Middle frontal gyrus (tissue), 1 donor: Measurements from ENCODE around the gene NTM.
A peak's percentile ranks its signal among the peaks of the same experiment; 100 is the strongest.

Experiments
- DNase-seq: peaks from one replicate; pipeline ENCODE4 v3.0.0-alpha.2; 2015; ENCODE audit warnings: low spot score; ENCODE audit errors: extremely low spot score

NTM gene

DNA sequence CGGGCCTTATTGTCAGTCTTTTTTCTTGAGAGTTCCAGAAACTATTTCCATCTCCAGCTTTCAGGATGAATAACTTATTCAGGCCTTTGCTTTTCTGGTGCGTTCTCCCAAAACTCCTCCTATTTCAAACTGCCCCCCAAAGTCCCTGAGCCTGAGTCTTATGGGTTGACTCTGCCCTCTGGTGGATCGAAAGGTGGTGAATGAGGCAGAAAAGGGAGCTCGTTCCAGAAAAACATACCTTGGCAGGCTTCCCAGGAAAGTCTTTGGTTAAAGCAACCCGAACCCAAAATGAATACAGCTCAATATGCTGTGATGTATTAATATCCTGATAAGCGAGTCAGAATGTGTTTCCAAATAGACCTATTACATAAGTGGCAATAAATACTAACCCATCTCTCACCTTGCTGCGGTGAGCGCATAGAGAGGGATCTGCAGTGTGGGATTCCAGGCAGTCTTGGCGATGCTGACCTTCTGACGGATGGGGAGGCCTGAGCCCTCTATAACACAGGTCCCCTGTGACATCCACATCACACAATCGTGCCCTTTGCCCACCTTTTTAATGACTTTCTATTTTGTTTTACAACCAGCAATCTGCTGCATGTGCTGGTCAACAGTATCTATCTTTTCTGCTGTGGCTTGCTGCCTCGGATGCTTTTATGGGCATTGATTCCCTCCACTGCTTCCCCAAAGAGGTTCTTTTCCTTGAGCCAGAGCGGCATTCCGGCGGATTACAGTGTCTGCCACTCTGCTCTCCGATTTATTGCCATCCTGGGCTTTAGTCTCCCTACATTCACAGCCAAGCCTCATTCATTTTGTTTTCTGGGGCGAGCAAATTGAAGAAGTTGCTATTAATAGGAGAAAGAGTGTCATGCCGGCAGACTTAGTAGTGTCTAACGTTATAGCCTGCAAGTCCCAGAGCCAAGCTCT is 756.8 kb downstream of the NTM start:
- DNase-seq = peak; percentile 77

DNA sequence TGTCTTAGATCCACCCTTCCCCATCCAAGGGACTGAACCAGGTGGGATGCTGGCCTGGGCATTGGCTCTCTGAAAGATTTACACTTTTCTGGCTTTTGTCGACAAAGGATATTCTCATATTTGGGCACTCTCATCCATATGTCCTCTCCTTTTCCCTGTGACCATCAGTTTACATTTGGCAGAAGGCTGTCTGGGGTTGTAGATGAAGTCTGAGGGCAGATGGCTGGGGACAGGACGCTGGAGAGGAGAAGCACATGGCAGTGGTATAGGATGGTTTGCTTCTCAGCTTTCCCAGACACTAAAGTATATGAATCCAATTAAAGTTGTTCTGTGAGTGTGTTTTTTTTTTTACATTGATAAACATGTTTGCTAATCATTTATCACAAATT is 757.5 kb downstream of the NTM start:
- no peak for DNase-seq

DNA sequence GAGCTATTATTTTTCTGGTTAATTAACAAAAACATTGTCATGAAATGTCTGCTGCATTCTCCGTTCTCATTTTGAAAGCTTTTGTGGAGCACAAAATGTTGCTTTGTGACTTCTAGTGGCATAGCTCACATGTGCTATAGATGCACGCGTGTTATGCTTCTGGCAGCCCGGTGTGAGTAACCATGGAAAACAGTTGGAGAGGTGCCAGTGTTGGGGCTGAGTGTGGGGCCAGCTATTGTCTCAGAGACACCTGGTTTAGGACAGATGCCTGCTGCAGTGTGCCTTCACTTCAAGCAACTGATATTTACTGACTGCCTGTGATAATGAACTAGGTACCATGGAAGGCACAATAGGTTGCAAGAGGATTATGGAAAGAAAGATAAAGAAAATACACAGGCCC is 760.6 kb downstream of the NTM start:
- no peak for DNase-seq

GRCh38 chr11:132131961-132132360 is 761.5 kb downstream of the NTM start:
- no peak for DNase-seq

DNA sequence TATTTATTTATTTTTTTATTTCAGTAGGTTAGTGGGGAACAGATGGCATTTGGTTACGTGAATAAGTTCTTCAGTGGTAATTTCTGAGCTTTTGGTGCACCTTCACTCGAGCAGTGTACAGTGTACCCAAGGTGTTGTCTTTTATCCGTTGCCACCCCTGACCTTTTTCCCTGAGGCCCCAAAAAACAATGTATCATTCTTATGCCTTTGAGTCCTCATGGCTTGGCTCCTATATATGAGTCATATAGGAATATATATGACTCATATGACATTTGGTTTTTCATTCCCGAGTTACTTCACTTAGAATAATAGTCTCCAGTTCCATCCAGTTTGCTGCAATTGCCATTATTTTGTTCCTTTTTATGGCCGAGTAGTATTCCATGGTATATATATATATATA is 763.9 kb downstream of the NTM start:
- DNase-seq = no peak

GRCh38 chr11:132137289-132137980 is 767.0 kb downstream of the NTM start:
- no peak for DNase-seq

DNA sequence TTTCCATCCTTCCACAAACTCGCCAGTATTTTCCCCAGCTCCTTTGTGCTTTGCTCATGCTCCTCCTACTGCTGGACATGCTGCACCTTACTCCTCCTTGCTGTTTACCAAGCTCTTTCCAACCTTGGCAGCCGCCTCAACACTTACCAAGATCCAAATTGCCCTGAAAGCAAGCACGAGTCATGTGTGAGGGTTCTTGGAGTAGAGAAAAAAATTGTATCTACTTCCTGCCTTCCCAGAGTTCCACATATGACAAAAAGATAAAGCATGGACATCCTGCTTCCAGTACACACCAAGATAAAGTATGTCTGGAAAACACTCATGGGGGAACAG is 767.5 kb downstream of the NTM start:
- no peak for DNase-seq

DNA sequence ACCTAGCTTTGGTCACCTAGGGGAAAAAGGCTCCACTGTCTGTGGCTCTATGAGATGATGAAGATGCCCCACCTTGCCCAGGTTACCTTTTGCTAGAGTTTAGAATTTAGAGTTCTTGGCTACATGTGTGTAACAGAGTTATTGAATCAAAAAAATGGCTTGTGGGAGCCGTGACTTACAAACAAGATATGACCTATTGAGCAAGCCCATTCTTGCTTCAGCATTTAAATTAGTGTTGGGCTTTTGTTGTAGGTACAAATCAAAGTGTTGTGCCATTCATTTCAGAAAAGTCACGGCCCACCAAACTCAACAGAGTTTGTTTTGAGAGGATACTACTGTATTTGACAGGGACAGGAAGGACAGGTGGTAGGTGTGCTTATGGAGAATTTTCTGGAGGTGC is 768.8 kb downstream of the NTM start:
- no peak for DNase-seq

GRCh38 chr11:132140056-132140455 is 769.6 kb downstream of the NTM start:
- DNase-seq = no peak

DNA sequence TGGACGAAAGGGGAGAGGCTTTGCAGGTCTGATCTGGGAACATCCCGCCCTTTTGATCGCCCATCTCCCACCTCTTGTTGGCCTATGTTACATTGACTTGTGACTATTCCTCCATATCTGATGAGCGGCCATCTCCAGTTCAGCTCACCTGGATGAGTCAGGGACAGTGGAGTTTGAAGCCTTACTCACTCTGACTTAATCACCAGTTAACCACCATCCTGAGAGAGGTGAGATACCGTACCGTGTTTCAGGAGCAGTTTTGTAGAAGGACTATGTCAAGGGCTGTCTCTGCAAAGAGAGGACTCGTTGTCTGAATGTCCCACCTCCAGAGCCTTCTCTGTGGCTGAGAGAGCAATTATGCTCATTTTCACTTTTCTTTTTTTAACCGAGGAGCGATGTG is 771.7 kb downstream of the NTM start:
- no peak for DNase-seq

- DNase-seq = no peak
These were observed 772.1 kb downstream of the NTM start for GRCh38 chr11:132142554-132142953.

GRCh38 chr11:132147464-132147863 is 777.0 kb downstream of the NTM start:
- no peak for DNase-seq

DNA sequence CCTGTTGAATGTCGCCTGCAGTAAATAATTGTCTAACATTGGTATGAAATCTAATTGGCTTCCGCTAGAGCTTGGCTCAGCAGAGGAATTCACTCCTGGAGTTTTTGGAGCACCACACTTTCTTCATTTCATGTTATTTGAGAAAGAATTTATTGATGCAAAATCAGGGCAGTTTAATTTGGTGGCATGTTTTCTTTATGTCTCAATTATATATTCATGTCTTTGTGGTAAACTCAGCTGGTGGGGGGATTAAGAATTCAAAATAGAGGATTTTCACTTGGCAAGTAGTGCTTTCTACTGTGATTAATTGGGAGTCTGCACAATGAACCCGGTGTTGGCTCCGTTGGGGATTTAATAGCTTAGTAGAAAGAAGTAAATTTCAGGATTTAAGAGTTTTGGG is 784.4 kb downstream of the NTM start:
- DNase-seq = no peak

DNA sequence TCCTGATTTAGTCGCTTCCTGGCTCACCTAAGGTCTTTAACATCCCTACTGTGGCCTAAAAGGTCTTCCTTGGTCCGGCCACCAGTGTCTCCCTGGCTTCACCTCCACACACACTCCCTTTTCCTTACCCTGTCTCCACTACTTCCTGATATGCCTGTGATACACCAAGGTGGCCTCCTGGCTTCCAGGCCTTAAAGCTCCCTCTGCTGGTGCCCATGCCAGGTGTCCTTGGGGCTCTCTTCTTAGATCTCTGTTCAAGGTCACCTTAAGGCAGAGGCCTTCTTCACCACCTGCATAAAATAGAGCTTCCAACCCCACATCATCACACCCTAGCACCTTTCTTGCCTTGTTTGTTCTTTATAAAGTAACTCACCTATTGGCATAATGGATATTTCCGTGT is 787.7 kb downstream of the NTM start:
- DNase-seq = no peak

DNA sequence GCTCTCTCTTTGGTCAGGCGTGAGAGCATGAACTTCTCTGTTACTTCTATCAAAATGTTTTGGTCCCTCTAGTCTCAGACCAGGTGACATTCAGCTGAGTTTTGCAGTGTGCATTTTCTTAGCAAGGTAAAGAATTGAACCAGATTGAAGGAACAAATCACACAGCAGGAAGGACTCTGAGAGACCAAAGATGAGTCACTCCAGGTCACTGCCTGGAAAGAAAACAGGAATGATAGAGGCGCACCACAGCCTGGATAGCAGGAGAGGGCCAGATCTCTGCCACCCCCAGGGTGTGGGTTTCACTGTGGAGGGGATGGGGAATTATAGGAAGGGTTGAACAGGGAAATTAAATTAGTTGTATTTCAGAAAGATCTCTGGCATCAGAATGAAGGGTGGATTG is 788.3 kb downstream of the NTM start:
- no peak for DNase-seq

GRCh38 chr11:132161403-132162078 is 791.1 kb downstream of the NTM start:
- no peak for DNase-seq

DNA sequence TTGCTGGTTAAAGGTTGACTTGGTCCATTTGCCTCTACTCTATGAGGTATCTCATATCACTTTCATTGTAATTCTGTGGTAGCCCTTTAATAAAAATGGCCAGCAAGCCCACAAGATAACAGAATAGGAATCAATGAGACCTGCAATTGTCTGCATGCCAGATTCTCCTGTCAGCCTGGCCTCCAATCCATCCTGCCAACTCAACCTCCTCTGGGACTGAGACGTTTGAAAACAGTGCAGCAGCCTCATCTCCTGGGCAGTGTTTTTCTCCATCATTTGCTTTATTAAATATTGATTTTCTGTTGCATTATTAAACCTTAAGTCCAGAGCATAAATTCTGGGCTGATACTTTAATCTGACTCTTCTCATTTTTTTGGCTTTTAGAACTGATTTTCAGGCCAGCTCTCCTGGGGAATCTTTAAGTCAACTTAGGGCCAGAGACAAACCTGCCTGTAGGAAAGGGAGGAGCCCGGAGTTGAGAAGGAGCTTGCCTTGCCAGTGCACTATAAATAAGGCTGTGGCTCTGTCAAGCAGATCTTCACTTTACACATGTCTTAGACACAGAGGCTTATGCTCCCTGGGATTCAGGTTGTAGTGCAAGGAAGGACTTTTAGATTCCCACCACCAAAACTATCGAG is 798.0 kb downstream of the NTM start:
- DNase-seq = no peak

GRCh38 chr11:132171031-132171430 is 800.6 kb downstream of the NTM start:
- no peak for DNase-seq

DNA sequence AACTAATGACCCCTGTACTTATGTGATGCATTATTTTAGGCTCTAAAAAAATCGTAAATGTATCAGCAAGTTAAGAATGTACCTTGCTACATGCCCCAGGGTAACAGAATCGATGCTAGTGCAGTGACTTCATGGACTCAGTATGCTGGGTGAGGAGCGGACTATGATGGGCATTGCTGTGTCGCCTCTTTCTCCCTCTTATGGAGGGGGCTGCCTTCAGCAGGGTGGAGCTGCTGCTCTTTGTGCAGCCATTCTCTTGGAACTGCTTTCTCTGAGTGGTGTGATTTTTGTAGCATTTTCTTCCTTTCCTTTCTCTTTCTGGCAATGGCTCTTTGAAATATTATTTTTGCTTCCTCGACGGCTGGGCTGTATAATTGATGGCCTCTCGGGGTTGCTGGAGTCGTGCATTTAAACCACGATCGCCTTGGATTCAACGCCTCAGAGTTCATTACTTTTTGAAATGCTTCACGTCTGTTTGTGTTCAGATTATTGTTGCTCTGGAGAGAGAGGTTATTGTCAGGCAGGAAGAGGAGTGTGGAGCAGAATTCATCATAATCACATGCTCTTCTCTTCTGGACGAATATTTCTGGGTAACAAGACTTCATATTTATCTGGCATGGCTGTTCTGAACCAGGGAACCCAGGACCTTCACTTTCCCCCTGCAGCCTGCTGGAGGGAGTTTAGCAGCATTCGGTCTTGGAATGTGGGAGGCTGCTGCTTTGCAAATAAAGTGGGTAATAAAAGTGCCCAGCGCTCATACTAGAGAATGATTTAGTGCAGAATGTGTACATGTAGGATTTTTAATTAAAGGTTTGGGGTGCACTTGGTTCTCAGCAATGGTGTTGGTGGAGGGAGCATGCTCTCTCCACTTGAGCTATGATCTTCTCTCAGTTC is 804.2 kb downstream of the NTM start:
- DNase-seq = no peak

DNA sequence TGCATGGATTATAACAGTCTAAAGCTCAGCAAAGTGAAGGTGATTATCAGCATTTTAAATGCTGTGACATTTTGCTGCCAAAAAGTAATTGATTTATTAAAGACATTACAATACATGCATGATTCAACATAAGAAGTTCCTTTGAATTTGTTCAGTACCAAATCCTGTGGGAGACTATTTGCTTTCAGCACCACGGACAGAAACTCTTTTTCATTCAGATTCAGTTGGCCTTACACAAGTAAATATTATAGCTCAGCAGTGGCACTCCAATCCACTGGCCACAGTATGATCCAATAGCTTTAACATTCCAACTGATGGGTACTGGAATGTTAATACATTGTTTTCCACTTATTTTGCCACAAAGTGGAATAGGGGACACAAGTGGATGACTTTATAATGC is 806.7 kb downstream of the NTM start:
- DNase-seq = no peak

DNA sequence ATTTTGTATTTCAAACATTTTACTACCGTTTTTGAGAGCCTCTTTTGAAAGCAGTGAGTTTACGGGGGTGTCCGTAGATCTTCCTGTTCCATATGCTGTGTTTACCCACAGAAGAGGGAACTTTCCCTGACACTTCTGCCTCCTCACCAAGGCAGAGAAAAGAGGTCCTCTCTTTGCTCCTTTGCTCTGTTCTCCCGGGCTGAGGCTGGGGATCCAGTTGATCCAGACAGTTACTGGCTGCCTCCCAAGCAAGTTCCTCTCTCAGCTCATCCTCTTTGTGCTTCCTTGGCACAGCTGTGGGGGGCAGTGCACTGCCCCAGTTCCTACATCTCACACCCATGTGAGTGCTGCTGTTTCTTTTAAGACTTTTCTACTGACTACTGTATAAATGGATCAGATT is 813.7 kb downstream of the NTM start:
- DNase-seq = no peak
